GM18505 (cell line): Measurements from ENCODE around the gene KRTAP17-1.
"Not testable (repeated sequence)": the region's sequence is repeated elsewhere in the genome, so short reads cannot be mapped to it uniquely, and the experiment has no call there.

ENCODE experiments used
- ATAC-seq: cut with Tn5 transposase; IDR thresholded peaks from one replicate; pipeline ENCODE4 v1.9.1; 2021; ENCODE audit not compliant: unreplicated experiment
- POLR2A ChIP-seq: IDR thresholded peaks from 4 replicates; pipeline ENCODE4 v1.6.1; 2011; ENCODE audit warnings: borderline replicate concordance; ENCODE audit not compliant: insufficient read depth, insufficient read length; ENCODE audit errors: extremely low read depth

KRTAP17-1 gene

DNA sequence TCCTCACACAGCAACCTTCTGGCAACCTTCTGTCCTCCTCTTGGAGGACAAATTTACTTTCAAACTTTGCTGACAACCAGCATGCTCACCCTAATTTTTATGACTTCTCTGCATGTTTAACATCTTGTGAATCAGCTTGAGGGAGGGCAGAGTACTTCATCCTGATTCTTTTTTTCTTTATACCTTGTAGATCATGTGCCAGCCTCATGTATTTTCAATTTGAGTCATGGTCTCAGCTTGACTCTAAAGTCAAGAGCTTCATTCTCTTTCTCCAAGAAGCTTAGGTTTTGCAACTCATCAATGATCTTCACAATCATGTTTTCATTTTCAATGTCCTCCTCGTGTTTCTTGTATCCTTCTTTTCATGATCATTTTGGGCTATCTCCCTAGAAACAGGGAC, 43.7 kb downstream of the KRTAP17-1 start:
- ATAC-seq, result no peak
- TF ChIP-seq POLR2A, result no peak

DNA sequence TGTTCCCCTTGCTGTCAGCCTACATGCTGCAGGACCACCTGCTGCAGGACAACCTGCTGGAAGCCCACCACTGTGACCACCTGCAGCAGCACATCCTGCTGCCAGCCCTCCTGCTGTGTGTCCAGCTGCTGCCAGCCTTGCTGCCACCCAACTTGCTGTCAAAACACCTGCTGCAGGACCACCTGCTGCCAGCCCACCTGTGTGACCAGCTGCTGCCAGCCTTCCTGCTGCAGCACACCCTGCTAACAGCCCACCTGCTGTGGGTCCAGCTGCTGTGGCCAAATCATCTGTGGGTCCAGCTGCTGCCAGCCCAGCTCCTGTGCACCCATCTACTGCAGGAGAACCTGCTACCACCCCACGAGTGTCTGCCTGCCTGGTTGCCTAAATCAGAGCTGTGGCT, 44.2 kb downstream of the KRTAP17-1 start:
- ATAC-seq, result not testable (repeated sequence)

DNA sequence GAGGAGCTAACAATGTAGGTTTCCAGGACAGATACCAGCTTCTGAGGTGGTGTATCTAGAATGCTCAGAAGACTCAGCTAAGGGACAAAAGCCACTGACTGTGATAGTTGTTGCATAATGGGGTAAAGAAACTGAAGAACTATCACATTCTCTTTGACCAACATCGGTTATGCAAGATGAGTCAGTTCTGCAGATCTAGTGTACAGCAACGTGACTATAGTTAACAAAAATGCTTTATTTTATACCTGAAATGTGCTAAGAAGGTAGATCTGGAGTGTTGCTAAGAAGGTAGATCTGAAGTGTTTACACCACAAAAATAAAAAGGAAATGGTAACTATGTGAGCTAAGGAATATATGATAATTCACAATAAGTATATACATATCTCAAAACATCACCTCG, 47.8 kb downstream of the KRTAP17-1 start:
- TF ChIP-seq POLR2A, result no peak
- no peak for ATAC-seq

DNA sequence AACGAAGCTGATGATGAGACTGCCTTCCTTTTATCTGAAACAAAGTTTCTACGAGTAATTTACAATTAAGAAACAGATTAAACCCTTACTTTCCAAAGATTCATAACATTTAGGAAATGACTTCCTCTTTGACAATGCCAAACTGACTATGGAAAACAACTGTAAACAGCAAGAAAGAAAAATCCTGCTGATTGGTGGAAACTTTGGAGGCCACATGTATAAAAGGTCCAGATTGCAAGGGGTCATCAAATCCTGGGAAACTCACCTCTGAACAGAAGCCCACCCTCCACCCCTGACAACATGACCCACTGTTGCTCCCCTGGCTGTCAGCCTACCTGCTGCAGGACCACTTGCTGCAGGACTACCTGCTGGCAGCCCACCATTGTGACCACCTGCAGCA, 50.4 kb downstream of the KRTAP17-1 start, which contains the start of gene KRTAP9-6:
Gene KRTAP9-6, plus strand, starts transcription at position 301 of the 400 bp plus-strand sequence. Its CDS starts 0 bp downstream, at position 301.
- no peak for ATAC-seq
- TF ChIP-seq POLR2A, result no peak
